Measurements from ENCODE around the gene TSPAN31.

GRCh38 chr12:57736741-57737466 lies 7.9 kb upstream of the TSPAN31 start:
- TF ChIP-seq CTCF (IDR thresholded peaks at IDR 0.05; ENCODE audit: control extremely low read depth in 1 of 3, insufficient read depth in 1 of 3, low read depth in 1 of 3, low read length in 3 of 3) (no peak), YY1 (IDR thresholded peaks at IDR 0.05; ENCODE audit: low read depth, low read length) (no peak), POLR2A (IDR thresholded peaks at IDR 0.05; ENCODE audit: control extremely low read depth in 1 of 2, low read depth in 2 of 2, low read length in 2 of 2) (no peak), JUN (IDR thresholded peaks at IDR 0.05; ENCODE audit: low read depth, low read length) (no peak)

All from H1 (cell line).